HepG2 (cell line): ENCODE measurements around the gene LGALS7B. TPM values are rescaled to one million over a fixed set of nuclear protein-coding genes. Genes with fewer than 3 reads are reported as not detected.
A peak's percentile ranks its signal among the peaks of the same experiment; 100 is the strongest.
"Not testable (repeated sequence)": the region's sequence is repeated elsewhere in the genome, so short reads cannot be mapped to it uniquely, and the experiment has no call there.

Experiments used
- ATAC-seq: fragments of 200-7000 bp; cut with Tn5 transposase; 3 replicates; pipeline ENCODE4 v1.9.1; 2020; ENCODE audit warnings: mild to moderate bottlenecking, moderate library complexity
- BruUV-seq: library from RNA; stranded (reverse); fragments of 400-500 nt; replicated peaks from 2 replicates; lab custom pipeline; 2021; lab: Mats Ljungman, UMichigan
- CTCF ChIA-PET: fragments of 300-600 bp; formaldehyde crosslinking; extraction: SDS; loops from one replicate; lab custom pipeline; 2021; ENCODE audit warnings: low total read pairs, inconsistent platforms, low intra/inter-chr PET ratio; lab: Yijun Ruan, JAX
- POLR2A ChIA-PET: fragments of 350-600 bp; sonication (Branson Sonifier 250); formaldehyde crosslinking; loops from one replicate; lab custom pipeline; 2020; ENCODE audit warnings: antibody characterized with exemption, inconsistent platforms; lab: Yijun Ruan, JAX
- DNase-seq: peaks from one replicate; pipeline ENCODE4 v3.0.0-alpha.2; 2015; ENCODE audit warnings: low spot score
- FAIRE-seq: peaks from 3 replicates; lab custom pipeline; 2011; peaks lifted over from hg19 to GRCh38; lab: Jason Lieb, UNC
- H2AFZ ChIP-seq: one replicate; pipeline ENCODE4 v1.6.1; 2011; ENCODE audit warnings: low read length, inconsistent platforms
- H3K27ac ChIP-seq: fragments of 300-600 bp; 3 replicates; pipeline ENCODE4 v1.8.0; 2011; ENCODE audit warnings: mixed run types, mild to moderate bottlenecking, mixed read lengths, low read length, inconsistent platforms; ENCODE audit not compliant: insufficient read depth; ENCODE audit errors: extremely low read length
- H3K27me3 ChIP-seq, 2 experiments: fragments of 200-600 bp in 1 of 2; 2 replicates in 1 of 2; 3 replicates in 1 of 2; pipeline versions ENCODE4 v1.6.0 to v1.8.0; 2011; ENCODE audit warnings: low read length in 2 of 2, mild to moderate bottlenecking in 2 of 2, moderate library complexity in 2 of 2, inconsistent platforms in 1 of 2; ENCODE audit not compliant: insufficient read depth in 2 of 2, control insufficient read depth in 1 of 2
- H3K36me3 ChIP-seq, 2 experiments: fragments of 200-600 bp in 1 of 2; replicated peaks in 1 of 2; 2 replicates in 1 of 2; 3 replicates in 1 of 2; pipeline versions ENCODE4 v1.5.1 to v1.8.0; 2011; ENCODE audit warnings: low read length in 2 of 2, inconsistent platforms in 1 of 2; ENCODE audit not compliant: insufficient read depth in 2 of 2, control insufficient read depth in 1 of 2
- H3K4me1 ChIP-seq: 2 replicates; pipeline ENCODE4 v1.5.1; 2012; ENCODE audit warnings: low read length, inconsistent platforms; ENCODE audit not compliant: insufficient read depth
- H3K4me2 ChIP-seq: 2 replicates; pipeline ENCODE4 v1.6.0; 2011; ENCODE audit warnings: low read depth, low read length, inconsistent platforms
- H3K4me3 ChIP-seq, 3 experiments: fragments of 200-600 bp in 1 of 3; sonication (generic), shearing (Covaris generic) in 1 of 3; replicated peaks in 1 of 3; 2 replicates each; pipeline ENCODE4 v1.5.1; 2011 to 2016; ENCODE audit warnings: low read length in 3 of 3, inconsistent platforms in 2 of 3, low read depth in 2 of 3, mild to moderate bottlenecking in 2 of 3, control low read depth in 1 of 3, mixed read lengths in 1 of 3; ENCODE audit not compliant: insufficient read depth in 1 of 3
- H3K79me2 ChIP-seq: one replicate; pipeline ENCODE4 v1.6.1; 2011; ENCODE audit warnings: low read length, inconsistent platforms; ENCODE audit not compliant: insufficient read depth
- H3K9ac ChIP-seq: 2 replicates; pipeline ENCODE4 v1.6.0; 2011; ENCODE audit warnings: mild to moderate bottlenecking, low read depth, low read length, inconsistent platforms; ENCODE audit not compliant: insufficient read depth
- H3K9me3 ChIP-seq: 2 replicates; pipeline ENCODE4 v1.5.1; 2012; ENCODE audit warnings: mild to moderate bottlenecking, low read length
- H4K20me1 ChIP-seq: 2 replicates; pipeline ENCODE4 v1.6.0; 2011; ENCODE audit warnings: inconsistent platforms, mild to moderate bottlenecking, low read length, moderate library complexity; ENCODE audit not compliant: insufficient read depth
- ADNP ChIP-seq: sonication (generic); formaldehyde crosslinking; IDR thresholded peaks from 2 replicates; pipeline ENCODE4 v1.4.0; 2020; ENCODE audit warnings: missing genetic modification reagents
- HNRNPK ChIP-seq: fragments of 200-400 bp; formaldehyde crosslinking; IDR thresholded peaks from 2 replicates; pipeline ENCODE4 v1.6.1; 2018; ENCODE audit warnings: low read length, low read depth, moderate library complexity, mild to moderate bottlenecking; ENCODE audit not compliant: poor library complexity, severe bottlenecking
- ZBTB38 ChIP-seq: sonication (generic); formaldehyde crosslinking; IDR thresholded peaks from 2 replicates; pipeline ENCODE4 v1.5.1; 2020; ENCODE audit warnings: mild to moderate bottlenecking, missing genetic modification reagents
- ZFX ChIP-seq: sonication (generic); formaldehyde crosslinking; IDR thresholded peaks from 2 replicates; pipeline ENCODE4 v1.4.0; 2020; ENCODE audit warnings: mild to moderate bottlenecking, low read depth, missing genetic modification reagents, moderate library complexity
- ZMYM3 ChIP-seq: sonication (generic); formaldehyde crosslinking; IDR thresholded peaks from 2 replicates; pipeline ENCODE4 v1.5.1; 2020; ENCODE audit warnings: mild to moderate bottlenecking, missing genetic modification reagents
- ZNF18 ChIP-seq: sonication (generic); formaldehyde crosslinking; IDR thresholded peaks from 2 replicates; pipeline ENCODE4 v1.8.0; 2022; ENCODE audit warnings: mild to moderate bottlenecking, missing genetic modification reagents; ENCODE audit not compliant: insufficient replicate concordance
- ZNF460 ChIP-seq: sonication (generic); formaldehyde crosslinking; IDR thresholded peaks from 2 replicates; pipeline ENCODE4 v1.5.1; 2020; ENCODE audit warnings: missing genetic modification reagents, mild to moderate bottlenecking, borderline replicate concordance
- WGBS: methylation state at CpG from one replicate; pipeline ENCODE4 v1.1.6; 2017; ENCODE audit warnings: low lambda C conversion rate; 5-methylcytosine and 5-hydroxymethylcytosine counted together
- in situ Hi-C: cut with HindIII; loops from 2 replicates; pipeline ENCODE4 v1.10.0; 2017; ENCODE audit warnings: low pct_unique_long_range_greater_than_20kb; ENCODE audit not compliant: extremely low pct_ligation_motif_present
- intact Hi-C: fragments of 100-400 bp; cut with micrococcal nuclease; formaldehyde crosslinking; loops from one replicate; pipeline ENCODE4 v1.10.0; 2022; ENCODE audit not compliant: unreplicated experiment
- polyA plus RNA-seq, 8 experiments: library from polyadenylated mRNA; depleted of rRNA in 3 of 8; stranded (reverse) in 7 of 8; unstranded in 1 of 8; fragments of >200 nt; fragmentation: Illumina TruSeq in 4 of 8; extraction: Trizol in 4 of 8; gene quantifications; 2 replicates each; pipeline versions ENCODE4 v1.2.1 to v1.2.3, GENCODE V29; 2011 to 2016; ENCODE audit warnings: low read depth in 4 of 8, missing spikeins in 1 of 8, mixed read lengths in 1 of 8; ENCODE audit not compliant: insufficient read depth in 1 of 8
- total RNA-seq, 5 experiments: library from RNA; depleted of rRNA; stranded (reverse); fragments of >200 nt; fragmentation: Illumina TruSeq; extraction: Trizol; gene quantifications; 2 replicates each; pipeline ENCODE4 v1.2.3, GENCODE V29; 2016; ENCODE audit warnings: low read depth in 1 of 5
- TF ChIP-seq, protein P1 (sequence below): sonication (generic); formaldehyde crosslinking; IDR thresholded peaks from 2 replicates; pipeline ENCODE4 v1.5.0; 2020; ENCODE audit warnings: mild to moderate bottlenecking, missing genetic modification reagents

Gene LGALS7B
- total and polyA plus RNA-seq, 2 of the 13 experiments (the other 11 are each of a cell fraction or from before 2014, with no cell fraction given) = 1.7 to 2.1 TPM

- in situ Hi-C loops, H4K20me1 ChIP-seq, BruUV-seq, H2AFZ ChIP-seq, ATAC-seq, H3K36me3 ChIP-seq, FAIRE-seq, DNase-seq, H3K27me3 ChIP-seq, H3K9me3 ChIP-seq, CTCF ChIA-PET, intact Hi-C loops: not testable (repeated sequence)
- peaks cover 15% of the 10 kb centered on the region for H3K79me2 ChIP-seq
- POLR2A ChIA-PET = interaction anchor here (1.0 to 4.0 kb wide), 3 partner anchors 12 to 111 kb away, joined by 3 to 16 read pairs (median 7); partner anchors contain the start of gene ECH1
- 77% methylated on average over 6 of the region's 6 CpGs for WGBS
- H3K4me3 ChIP-seq = peak overlapping the region in 1 of 3 experiments; percentile 10; a peak in 1 of 6 replicates
- TF ChIP-seq ZBTB38 (CRISPR knock-in tag) = peak; percentile 77; the same call in 1 of the 2 replicates
- TF ChIP-seq HNRNPK = peak; percentile 85
- TF ChIP-seq ADNP = 0 out of 2 replicates have a peak, but pooled peaks have one; percentile 34
- H3K4me1 ChIP-seq = peaks cover 66% of the 10 kb centered on the region
- peak overlapping the region; percentile 95 for H3K27ac ChIP-seq
- H3K9ac ChIP-seq = peak overlapping the region; percentile 64; the same call in 1 of the 2 replicates
- H3K4me2 ChIP-seq = peak overlapping the region; percentile 84
These were observed 28.0 kb upstream of the LGALS7B start for GRCh38 chr19:38760805-38761517.

DNA sequence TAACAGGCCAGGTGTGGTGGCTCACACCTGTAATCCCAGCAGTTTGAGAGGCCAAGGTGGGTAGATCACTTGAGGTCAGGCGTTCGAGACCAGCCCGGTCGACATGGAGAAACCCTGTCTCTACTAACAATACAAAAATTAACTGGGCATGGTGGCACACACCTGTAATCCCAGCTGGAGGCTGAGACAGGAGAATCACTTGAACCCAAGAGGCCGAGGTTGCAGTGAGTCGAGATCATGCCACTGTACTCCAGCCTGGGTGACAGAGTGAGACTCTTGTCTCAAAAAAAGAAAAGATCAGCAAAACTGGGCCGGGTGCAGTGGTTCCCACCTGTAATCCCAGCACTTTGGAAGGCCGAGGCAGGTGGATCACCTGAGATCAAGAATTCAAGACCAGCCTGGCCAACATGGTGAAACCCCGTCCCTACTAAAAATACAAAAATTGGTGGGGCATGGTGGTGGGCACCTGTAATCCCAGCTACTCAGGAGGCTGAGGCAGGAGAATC lies 27.1 kb upstream of the LGALS7B start:
- H3K4me3 ChIP-seq = peak overlapping the region in 2 of 3 experiments; percentile 35 to 61; a peak in 3 of 6 replicates
- peaks cover 66% of the 10 kb centered on the region for H3K4me1 ChIP-seq
- H3K36me3 ChIP-seq, H4K20me1 ChIP-seq, BruUV-seq, ATAC-seq, H3K27me3 ChIP-seq, CTCF ChIA-PET, H3K9me3 ChIP-seq, in situ Hi-C loops, intact Hi-C loops, H2AFZ ChIP-seq, FAIRE-seq, DNase-seq: not testable (repeated sequence)
- H3K79me2 ChIP-seq = peaks cover 15% of the 10 kb centered on the region
- WGBS = 90% methylated on average over 9 of the region's 9 CpGs
- peak overlapping the region; percentile 64 for H3K9ac ChIP-seq
- H3K4me2 ChIP-seq = peak overlapping the region; percentile 84
- POLR2A ChIA-PET = interaction anchor here (1.0 to 4.0 kb wide), 2 partner anchors 13 to 70 kb away, joined by 3 to 16 read pairs; partner anchors contain the start of gene ECH1
- H3K27ac ChIP-seq = peak overlapping the region; percentile 91
- TF ChIP-seq ZFX (CRISPR knock-in tag) = peak; percentile 42
- TF ChIP-seq, protein P1, sequence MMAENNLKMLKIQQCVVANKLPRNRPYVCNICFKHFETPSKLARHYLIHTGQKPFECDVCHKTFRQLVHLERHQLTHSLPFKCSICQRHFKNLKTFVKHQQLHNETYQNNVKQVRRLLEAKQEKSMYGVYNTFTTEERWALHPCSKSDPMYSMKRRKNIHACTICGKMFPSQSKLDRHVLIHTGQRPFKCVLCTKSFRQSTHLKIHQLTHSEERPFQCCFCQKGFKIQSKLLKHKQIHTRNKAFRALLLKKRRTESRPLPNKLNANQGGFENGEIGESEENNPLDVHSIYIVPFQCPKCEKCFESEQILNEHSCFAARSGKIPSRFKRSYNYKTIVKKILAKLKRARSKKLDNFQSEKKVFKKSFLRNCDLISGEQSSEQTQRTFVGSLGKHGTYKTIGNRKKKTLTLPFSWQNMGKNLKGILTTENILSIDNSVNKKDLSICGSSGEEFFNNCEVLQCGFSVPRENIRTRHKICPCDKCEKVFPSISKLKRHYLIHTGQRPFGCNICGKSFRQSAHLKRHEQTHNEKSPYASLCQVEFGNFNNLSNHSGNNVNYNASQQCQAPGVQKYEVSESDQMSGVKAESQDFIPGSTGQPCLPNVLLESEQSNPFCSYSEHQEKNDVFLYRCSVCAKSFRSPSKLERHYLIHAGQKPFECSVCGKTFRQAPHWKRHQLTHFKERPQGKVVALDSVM (CRISPR knock-in tag) = peak; percentile 93
- TF ChIP-seq ZMYM3 (CRISPR knock-in tag) = peak; percentile 71; the same call in 1 of the 2 replicates
- TF ChIP-seq ZBTB38 (CRISPR knock-in tag) = peak; percentile 55
- TF ChIP-seq ZNF460 (CRISPR knock-in tag) = peak; percentile 77; the same call in 1 of the 2 replicates
- peak; percentile 49 for TF ChIP-seq ZNF18
